Measurements from ENCODE around the gene PRPF6.
"Not testable (repeated sequence)": the region's sequence is repeated elsewhere in the genome, so short reads cannot be mapped to it uniquely, and the experiment has no call there.

The PRPF6 gene

GRCh38 chr20:63960654-63961621 is 20.0 kb upstream of the PRPF6 start:
- DNase-seq: not testable (repeated sequence)

- DNase-seq: no peak
Measured at GRCh38 chr20:63961664-63962425, 19.1 kb upstream of the PRPF6 start.

- no peak for DNase-seq
Measured at GRCh38 chr20:63962426-63963347, 18.2 kb upstream of the PRPF6 start.

GRCh38 chr20:63963348-63963741 is 17.6 kb upstream of the PRPF6 start:
- no peak for DNase-seq

- DNase-seq: no peak
Measured at GRCh38 chr20:63963784-63964301, 17.1 kb upstream of the PRPF6 start.

GRCh38 chr20:63964412-63964811 is 16.5 kb upstream of the PRPF6 start:
- no peak for DNase-seq

GRCh38 chr20:63966172-63966943 is 14.6 kb upstream of the PRPF6 start:
- no peak for DNase-seq

GRCh38 chr20:63966944-63967322 is 14.0 kb upstream of the PRPF6 start:
- no peak for DNase-seq

GRCh38 chr20:63967330-63968135 is 13.4 kb upstream of the PRPF6 start:
- no peak for DNase-seq

GRCh38 chr20:63968136-63968927 is 12.6 kb upstream of the PRPF6 start:
- DNase-seq: peak; percentile 29

GRCh38 chr20:63968928-63969760 is 11.8 kb upstream of the PRPF6 start:
- DNase-seq: peak; percentile 49

GRCh38 chr20:63969838-63970713 is 10.9 kb upstream of the PRPF6 start, which contains the start of gene ZNF512B:
ZNF512B (minus strand) TSS chr20:63969930; CDS start chr20:63967950, 1,980 bp downstream.
- DNase-seq: peak; percentile 70

- DNase-seq: no peak
Measured at GRCh38 chr20:63970714-63971431, 10.1 kb upstream of the PRPF6 start.

- DNase-seq: not testable (repeated sequence)
Measured at GRCh38 chr20:63971960-63972311, 9.0 kb upstream of the PRPF6 start.

GRCh38 chr20:63972312-63973159 is 8.4 kb upstream of the PRPF6 start:
- DNase-seq: no peak

GRCh38 chr20:63973160-63973479 is 7.8 kb upstream of the PRPF6 start:
- DNase-seq: no peak
